Endothelial cell (in vitro differentiated cells): ENCODE data around the gene DMAC2. TPM values are rescaled to one million over a fixed set of nuclear protein-coding genes. Genes with fewer than 3 reads are reported as not detected.
"Not testable (repeated sequence)": the region's sequence is repeated elsewhere in the genome, so short reads cannot be mapped to it uniquely, and the experiment has no call there.

Source experiments
- DNase-seq: peaks from one replicate; pipeline ENCODE4 v3.0.0; 2021; ENCODE audit warnings: low spot score
- H3K27ac Mint-ChIP-seq: one replicate; pipeline ENCODE4 v1.8.0; 2021; ENCODE audit warnings: mixed read lengths, inconsistent platforms; ENCODE audit not compliant: unreplicated experiment
- H3K27me3 Mint-ChIP-seq: one replicate; pipeline ENCODE4 v1.8.0; 2021; ENCODE audit warnings: mild to moderate bottlenecking, moderate library complexity, mixed read lengths, inconsistent platforms; ENCODE audit not compliant: unreplicated experiment
- H3K36me3 Mint-ChIP-seq: one replicate; pipeline ENCODE4 v1.8.0; 2021; ENCODE audit warnings: mild to moderate bottlenecking, low read depth, mixed read lengths, inconsistent platforms; ENCODE audit not compliant: unreplicated experiment
- H3K4me1 Mint-ChIP-seq: one replicate; pipeline ENCODE4 v1.8.0; 2021; ENCODE audit warnings: mild to moderate bottlenecking, mixed read lengths, inconsistent platforms; ENCODE audit not compliant: unreplicated experiment
- H3K4me3 Mint-ChIP-seq: one replicate; pipeline ENCODE4 v1.8.0; 2021; ENCODE audit warnings: mild to moderate bottlenecking, mixed read lengths, inconsistent platforms; ENCODE audit not compliant: unreplicated experiment
- H3K9me3 Mint-ChIP-seq: one replicate; pipeline ENCODE4 v1.8.0; 2021; ENCODE audit warnings: mixed read lengths, inconsistent platforms; ENCODE audit not compliant: unreplicated experiment
- total RNA-seq: library from RNA; stranded (reverse); fragmentation: NEBNext Ultra II Directional; extraction: Animal tissue kit (Norgen Biotek cat#: 25700); gene quantifications from one replicate; pipeline ENCODE4 v1.2.1, GENCODE V29; 2021; ENCODE audit not compliant: unreplicated experiment
- TF ChIP-seq, protein P1 (sequence below): fragments of 200-600 bp; sonication (generic); IDR thresholded peaks from one replicate; pipeline ENCODE4 v1.5.0; 2021; ENCODE audit warnings: antibody characterized with exemption; ENCODE audit not compliant: unreplicated experiment

DMAC2 gene
- total RNA-seq, 1 donor from 2014 or later: 75.5 TPM

DNA sequence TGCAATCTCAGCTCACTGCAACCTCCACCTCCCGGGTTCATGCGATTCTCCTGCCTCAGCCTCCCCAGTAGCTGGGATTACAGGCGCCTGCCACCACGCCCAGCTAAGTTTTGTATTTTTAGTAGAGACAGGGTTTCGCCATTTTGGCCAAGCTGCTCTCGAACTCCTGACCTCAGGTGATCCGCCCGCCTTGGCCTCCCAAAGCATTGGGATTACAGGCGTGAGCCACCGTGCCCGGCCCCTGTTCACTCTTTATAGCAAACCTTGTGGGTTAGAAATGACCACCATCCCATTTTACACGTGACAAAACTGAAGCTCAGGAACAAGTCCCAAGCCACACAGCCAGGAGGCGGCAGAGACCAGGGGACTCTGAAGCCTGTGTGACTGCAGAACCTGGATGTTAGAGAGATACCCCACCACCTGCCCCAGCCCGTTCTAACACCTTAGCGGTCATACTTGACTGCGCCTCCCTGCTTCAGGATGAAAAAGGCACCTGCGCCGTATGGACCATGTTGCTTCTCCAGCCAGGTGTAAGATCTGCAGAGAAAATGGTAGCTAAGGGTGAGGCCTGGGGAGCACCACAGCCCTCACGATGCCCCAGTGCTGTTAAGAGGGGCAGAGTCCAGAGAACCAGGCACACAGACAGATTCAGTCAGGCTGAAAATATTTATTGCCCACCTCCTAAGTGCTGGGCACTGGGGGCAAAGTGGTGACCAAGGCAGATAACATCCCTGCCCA lies 3.6 kb downstream of the DMAC2 start:
- Mint-ChIP-seq H3K36me3 (peaks cover 28% of the 10 kb centered on the region), H3K4me1 (peaks cover 8% of the 10 kb centered on the region), H3K4me3 (no peak overlapping the region), H3K9me3 (no peaks in the 10 kb centered on the region), H3K27ac (no peak overlapping the region), H3K27me3 (peaks cover 11% of the 10 kb centered on the region)
- DNase-seq: no peak
- TF ChIP-seq, protein P1, sequence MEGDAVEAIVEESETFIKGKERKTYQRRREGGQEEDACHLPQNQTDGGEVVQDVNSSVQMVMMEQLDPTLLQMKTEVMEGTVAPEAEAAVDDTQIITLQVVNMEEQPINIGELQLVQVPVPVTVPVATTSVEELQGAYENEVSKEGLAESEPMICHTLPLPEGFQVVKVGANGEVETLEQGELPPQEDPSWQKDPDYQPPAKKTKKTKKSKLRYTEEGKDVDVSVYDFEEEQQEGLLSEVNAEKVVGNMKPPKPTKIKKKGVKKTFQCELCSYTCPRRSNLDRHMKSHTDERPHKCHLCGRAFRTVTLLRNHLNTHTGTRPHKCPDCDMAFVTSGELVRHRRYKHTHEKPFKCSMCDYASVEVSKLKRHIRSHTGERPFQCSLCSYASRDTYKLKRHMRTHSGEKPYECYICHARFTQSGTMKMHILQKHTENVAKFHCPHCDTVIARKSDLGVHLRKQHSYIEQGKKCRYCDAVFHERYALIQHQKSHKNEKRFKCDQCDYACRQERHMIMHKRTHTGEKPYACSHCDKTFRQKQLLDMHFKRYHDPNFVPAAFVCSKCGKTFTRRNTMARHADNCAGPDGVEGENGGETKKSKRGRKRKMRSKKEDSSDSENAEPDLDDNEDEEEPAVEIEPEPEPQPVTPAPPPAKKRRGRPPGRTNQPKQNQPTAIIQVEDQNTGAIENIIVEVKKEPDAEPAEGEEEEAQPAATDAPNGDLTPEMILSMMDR: peak; percentile 26

DNA sequence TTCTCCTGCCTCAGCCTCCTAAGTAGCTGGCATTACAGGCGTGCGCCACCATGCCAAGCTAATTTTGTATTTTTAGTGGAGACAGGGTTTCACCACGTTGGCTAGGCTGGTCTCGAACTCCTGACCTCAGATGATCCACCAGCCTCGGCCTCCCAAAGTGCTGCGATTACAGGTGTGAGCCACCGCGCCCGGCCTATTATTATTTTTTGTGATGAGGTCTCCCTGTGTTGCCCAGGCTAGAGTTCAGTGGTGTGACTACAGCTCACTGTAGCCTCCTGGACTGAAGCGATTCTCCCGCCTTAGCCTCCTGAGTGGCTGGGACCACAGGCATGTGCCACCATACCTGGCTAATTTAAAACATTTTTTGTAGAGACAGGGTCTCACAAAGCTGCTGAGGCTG lies 4.3 kb downstream of the DMAC2 start:
- Mint-ChIP-seq H3K36me3 (peaks cover 22% of the 10 kb centered on the region), H3K27me3 (peaks cover 11% of the 10 kb centered on the region)
- not testable (repeated sequence) for H3K9me3 Mint-ChIP-seq, H3K27ac Mint-ChIP-seq, H3K4me1 Mint-ChIP-seq, H3K4me3 Mint-ChIP-seq, DNase-seq

DNA sequence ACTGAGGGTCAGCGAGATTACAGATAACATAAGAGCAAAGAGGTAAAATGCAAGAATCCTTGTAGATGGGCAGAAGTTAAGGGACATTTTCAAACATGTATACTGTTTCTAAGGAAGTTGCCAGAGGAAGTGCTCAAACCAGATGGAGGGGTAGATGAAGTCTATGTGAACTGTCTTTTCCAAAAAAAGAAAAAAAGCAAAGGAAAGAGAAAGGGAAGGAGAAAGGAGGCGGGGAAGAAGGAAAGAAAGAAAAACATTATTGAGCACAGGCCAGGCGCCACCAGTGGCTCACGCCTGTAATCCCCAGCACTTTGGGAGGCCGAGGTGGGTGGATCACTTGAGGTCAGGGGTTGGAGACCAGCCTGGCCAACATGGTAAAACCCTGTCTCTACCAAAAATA lies 5.3 kb downstream of the DMAC2 start:
- Mint-ChIP-seq H3K36me3 (peaks cover 20% of the 10 kb centered on the region), H3K4me1 (peaks cover 8% of the 10 kb centered on the region), H3K4me3 (peak overlapping the region; percentile 53), H3K27me3 (peaks cover 6% of the 10 kb centered on the region), H3K27ac (peak overlapping the region; percentile 86), H3K9me3 (no peaks in the 10 kb centered on the region)
- TF ChIP-seq, protein P1: no peak
- DNase-seq: no peak

DNA sequence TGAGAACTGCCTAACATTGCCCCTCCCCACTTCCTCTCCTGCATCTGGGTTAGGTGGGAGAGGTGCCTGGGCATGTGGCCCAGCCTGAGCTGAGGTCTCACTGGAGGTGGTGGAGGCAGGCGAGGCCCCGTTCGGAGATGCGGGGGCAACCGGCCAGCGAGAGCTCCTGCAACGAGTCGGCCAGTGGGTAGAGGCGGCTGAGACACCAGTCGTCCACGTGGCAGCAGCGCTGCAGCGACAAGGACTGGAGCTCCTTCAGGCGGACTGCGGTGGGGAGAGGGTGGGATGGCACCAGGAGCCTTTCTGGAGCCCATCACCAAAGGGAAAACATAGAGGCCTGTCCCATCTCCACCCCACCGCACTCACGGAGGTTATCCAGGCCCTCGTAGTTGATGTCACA lies 6.5 kb downstream of the DMAC2 start:
- no peaks in the 10 kb centered on the region for H3K9me3 Mint-ChIP-seq
- peaks cover 18% of the 10 kb centered on the region for H3K4me1 Mint-ChIP-seq
- H3K4me3 Mint-ChIP-seq: peak overlapping the region; percentile 21
- H3K27me3 Mint-ChIP-seq: peaks cover 6% of the 10 kb centered on the region
- H3K27ac Mint-ChIP-seq: no peak overlapping the region
- peaks cover 20% of the 10 kb centered on the region for H3K36me3 Mint-ChIP-seq
- TF ChIP-seq, protein P1: no peak
- no peak for DNase-seq

DNA sequence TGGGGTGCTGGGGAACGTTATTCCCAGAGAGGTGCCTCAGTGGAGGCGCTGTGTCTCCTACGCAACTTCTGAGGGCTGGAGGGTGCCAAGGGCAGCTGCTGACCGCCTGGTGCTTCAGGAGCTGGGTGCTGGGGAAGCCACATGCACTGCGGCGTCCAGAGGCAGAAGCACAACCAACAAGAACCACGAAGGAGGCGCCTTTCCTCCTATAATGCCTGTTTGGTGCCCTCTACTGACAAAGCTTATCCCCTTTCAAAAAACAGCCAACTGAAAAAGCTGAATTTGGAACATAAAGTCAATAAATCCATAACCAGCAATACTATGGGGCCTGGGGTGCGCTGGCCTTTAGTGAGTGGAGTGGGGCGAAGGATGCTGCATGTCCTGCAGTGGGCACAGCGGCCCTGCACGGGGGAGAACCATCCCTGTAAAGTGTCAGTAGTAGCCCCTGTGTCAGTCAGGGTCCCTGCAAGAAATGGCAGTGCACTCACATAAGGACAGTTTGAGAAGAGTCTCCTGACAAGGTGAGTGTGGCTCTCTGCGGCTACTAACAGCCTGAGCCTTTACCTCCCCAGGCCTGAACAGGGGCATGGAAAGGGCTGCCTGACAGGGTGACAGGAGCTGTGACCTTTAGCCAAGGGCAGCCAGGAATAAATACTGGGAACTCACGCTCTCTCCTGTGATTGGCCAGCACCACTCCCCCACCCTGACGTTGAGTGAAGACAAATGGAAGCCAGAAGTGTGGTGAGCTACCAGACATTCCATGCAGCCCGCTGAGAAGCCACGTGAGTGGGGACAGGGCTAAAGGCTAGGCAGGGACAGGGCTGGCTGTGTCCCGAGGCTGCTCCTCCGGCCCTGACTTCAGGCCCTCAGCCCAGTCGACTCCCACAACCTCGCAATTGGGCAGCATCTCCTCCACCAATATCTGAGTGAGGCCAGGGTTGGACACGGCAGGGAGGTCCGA lies 8.0 kb downstream of the DMAC2 start:
- H3K36me3 Mint-ChIP-seq: peaks cover 17% of the 10 kb centered on the region
- no peaks in the 10 kb centered on the region for H3K9me3 Mint-ChIP-seq
- H3K4me3 Mint-ChIP-seq: peak overlapping the region; percentile 81
- peaks cover 26% of the 10 kb centered on the region for H3K4me1 Mint-ChIP-seq
- TF ChIP-seq, protein P1: no peak
- no peak for DNase-seq
- peaks cover 11% of the 10 kb centered on the region for H3K27me3 Mint-ChIP-seq
- H3K27ac Mint-ChIP-seq: peak overlapping the region; percentile 54
